Nephron (organoid): ENCODE results near the gene BIRC2.

ENCODE experiments used
- H3K27ac Mint-ChIP-seq, 3 experiments: 2 replicates each; pipeline ENCODE4 v1.8.0; 2020; ENCODE audit warnings: mixed read lengths in 3 of 3, mild to moderate bottlenecking in 2 of 3, moderate library complexity in 1 of 3
- H3K27me3 Mint-ChIP-seq: 2 replicates; pipeline ENCODE4 v1.8.0; 2021; ENCODE audit warnings: low read depth, mild to moderate bottlenecking, moderate library complexity, mixed read lengths
- H3K36me3 Mint-ChIP-seq: 2 replicates; pipeline ENCODE4 v1.8.0; 2020; ENCODE audit warnings: low read depth, mixed read lengths
- H3K4me1 Mint-ChIP-seq: 2 replicates; pipeline ENCODE4 v1.8.0; 2020; ENCODE audit warnings: mixed read lengths
- H3K4me3 Mint-ChIP-seq, 3 experiments: 2 replicates each; pipeline ENCODE4 v1.8.0; 2020; ENCODE audit warnings: mild to moderate bottlenecking in 3 of 3, mixed read lengths in 3 of 3, moderate library complexity in 2 of 3
- H3K9me3 Mint-ChIP-seq: 2 replicates; pipeline ENCODE4 v1.8.0; 2020; ENCODE audit warnings: mixed read lengths
- CTCF ChIP-seq, 3 experiments: fragments of 200-600 bp; sonication (generic); IDR thresholded peaks; one replicate each; pipeline ENCODE4 v1.5.0; 2021; ENCODE audit warnings: antibody characterized with exemption in 3 of 3; ENCODE audit not compliant: unreplicated experiment in 3 of 3

The BIRC2 gene

GRCh38 chr11:102306817-102307726 is 39.9 kb upstream of the BIRC2 start:
- no peaks in the 10 kb centered on the region for H3K27me3 Mint-ChIP-seq
- TF ChIP-seq CTCF (IDR thresholded peaks at IDR 0.05; ENCODE audit: unreplicated experiment in 3 of 3), result no peak
- peaks cover 4% of the 10 kb centered on the region for H3K9me3 Mint-ChIP-seq
- H3K36me3 Mint-ChIP-seq, result no peaks in the 10 kb centered on the region
- peaks cover 4% of the 10 kb centered on the region for H3K4me1 Mint-ChIP-seq
- H3K4me3 Mint-ChIP-seq, result no peak overlapping the region
- no peak overlapping the region for H3K27ac Mint-ChIP-seq

- no peak overlapping the region for H3K27ac Mint-ChIP-seq
Measured at GRCh38 chr11:102307727-102308038, 39.3 kb upstream of the BIRC2 start.

GRCh38 chr11:102309621-102310541 is 37.1 kb upstream of the BIRC2 start:
- peaks cover 25% of the 10 kb centered on the region for H3K4me1 Mint-ChIP-seq
- H3K4me3 Mint-ChIP-seq, result no peak overlapping the region
- H3K27ac Mint-ChIP-seq, result no peak overlapping the region
- H3K27me3 Mint-ChIP-seq, result no peaks in the 10 kb centered on the region
- H3K36me3 Mint-ChIP-seq, result no peaks in the 10 kb centered on the region
- TF ChIP-seq CTCF (IDR thresholded peaks at IDR 0.05; ENCODE audit: unreplicated experiment in 3 of 3), result no peak
- H3K9me3 Mint-ChIP-seq, result no peaks in the 10 kb centered on the region

More at GRCh38 chr11:102307727-102308038, 39.3 kb upstream of the BIRC2 start:
- Mint-ChIP-seq H3K4me1 (peaks cover 7% of the 10 kb centered on the region), H3K36me3 (no peaks in the 10 kb centered on the region), H3K27me3 (no peaks in the 10 kb centered on the region), H3K9me3 (peaks cover 4% of the 10 kb centered on the region), H3K4me3 (no peak overlapping the region)
- TF ChIP-seq CTCF (IDR thresholded peaks at IDR 0.05; ENCODE audit: unreplicated experiment in 3 of 3), result no peak

- H3K36me3 Mint-ChIP-seq, result no peaks in the 10 kb centered on the region
- peak overlapping the region; percentile 63 to 85 (median 75) for H3K27ac Mint-ChIP-seq
- peaks cover 36% of the 10 kb centered on the region for H3K4me1 Mint-ChIP-seq
- TF ChIP-seq CTCF (IDR thresholded peaks at IDR 0.05; ENCODE audit: unreplicated experiment in 3 of 3), result no peak
- peaks cover 4% of the 10 kb centered on the region for H3K27me3 Mint-ChIP-seq
- peak overlapping the region in 1 of 3 experiments; percentile 49 for H3K4me3 Mint-ChIP-seq
- H3K9me3 Mint-ChIP-seq, result no peaks in the 10 kb centered on the region
Measured at GRCh38 chr11:102312667-102313066, 34.3 kb upstream of the BIRC2 start.

GRCh38 chr11:102313238-102313940 is 33.6 kb upstream of the BIRC2 start:
- TF ChIP-seq CTCF (IDR thresholded peaks at IDR 0.05; ENCODE audit: unreplicated experiment in 3 of 3), result no peak
- Mint-ChIP-seq H3K27me3 (peaks cover 4% of the 10 kb centered on the region), H3K4me1 (peaks cover 37% of the 10 kb centered on the region), H3K27ac (peak overlapping the region; percentile 63 to 85 (median 75)), H3K36me3 (no peaks in the 10 kb centered on the region), H3K9me3 (no peaks in the 10 kb centered on the region), H3K4me3 (peak overlapping the region in 1 of 3 experiments; percentile 41)
